ENCODE data around the gene UNC50.
"Not testable (repeated sequence)": the region's sequence is repeated elsewhere in the genome, so short reads cannot be mapped to it uniquely, and the experiment has no call there.

UNC50 gene

DNA sequence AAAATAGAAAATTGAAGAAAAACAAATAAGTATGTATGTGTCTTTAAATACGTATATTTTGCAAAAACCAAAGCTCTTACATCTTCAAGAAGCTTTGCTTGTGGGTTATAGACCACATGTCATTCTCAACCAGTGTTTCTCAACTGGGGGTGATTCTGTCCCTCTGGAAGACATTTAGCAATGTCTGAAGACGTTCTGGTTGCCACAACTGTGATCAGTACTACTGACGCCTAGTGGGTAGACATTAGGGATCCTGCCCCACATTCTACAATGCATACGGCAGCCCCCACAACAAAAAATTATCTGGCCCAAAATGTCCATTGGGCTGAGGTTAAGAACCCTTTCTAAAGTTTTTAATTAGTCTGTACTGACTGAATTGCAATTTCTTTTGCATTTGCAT, 48.4 kb downstream of the UNC50 start:
- Mint-ChIP-seq H3K27me3 (no peaks in the 10 kb centered on the region), H3K4me1 (peaks cover 86% of the 10 kb centered on the region), H3K4me3 (peak overlapping the region; percentile 67), H3K9me3 (peaks cover 9% of the 10 kb centered on the region), H3K36me3 (ENCODE audit: low read depth) (peaks cover 22% of the 10 kb centered on the region), H3K27ac (peak overlapping the region; percentile 83)
- ATAC-seq (peak; percentile 66), DNase-seq (peak; percentile 25)

DNA sequence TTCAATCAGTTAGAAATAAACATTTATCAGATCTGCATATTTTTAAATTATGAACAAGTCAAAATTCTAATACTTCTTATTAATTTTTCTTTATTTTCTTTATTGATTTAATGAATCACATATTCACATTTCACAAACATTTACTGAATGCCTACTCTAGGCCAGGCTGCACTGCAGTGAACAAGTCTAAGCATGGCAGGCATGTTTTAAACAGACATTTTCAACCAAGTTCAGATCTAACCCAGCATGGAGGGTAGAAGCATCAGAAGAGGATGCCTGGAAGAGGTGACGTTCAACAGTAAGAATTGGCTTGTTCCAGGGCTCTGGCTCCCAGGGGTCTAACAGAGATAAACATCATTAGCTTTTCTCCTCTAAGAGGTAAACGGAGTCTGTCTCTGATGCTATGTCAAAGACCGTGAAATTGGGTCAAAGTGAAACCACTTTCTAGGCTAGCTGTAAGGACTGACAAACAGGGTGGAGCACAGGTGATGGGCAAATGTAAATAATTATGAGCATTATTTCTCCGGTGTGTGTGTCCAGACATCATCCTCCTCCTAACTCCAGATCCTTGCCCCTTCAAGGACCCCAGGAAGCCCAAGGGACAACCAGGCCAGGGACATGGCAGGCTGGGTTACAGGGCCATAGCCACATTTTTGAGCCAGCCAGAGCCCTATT, 50.6 kb downstream of the UNC50 start:
- Mint-ChIP-seq H3K27me3 (no peaks in the 10 kb centered on the region), H3K9me3 (peaks cover 9% of the 10 kb centered on the region), H3K4me1 (peaks cover 80% of the 10 kb centered on the region), H3K4me3 (peak overlapping the region; percentile 82), H3K36me3 (ENCODE audit: low read depth) (peaks cover 15% of the 10 kb centered on the region), H3K27ac (peak overlapping the region; percentile 98)
- ATAC-seq: peak; percentile 41
- peak; percentile 48 for DNase-seq

- H3K27ac Mint-ChIP-seq: peak overlapping the region; percentile 98
- H3K9me3 Mint-ChIP-seq, H3K27me3 Mint-ChIP-seq, DNase-seq: not testable (repeated sequence)
- peaks cover 15% of the 10 kb centered on the region for H3K36me3 Mint-ChIP-seq (ENCODE audit: low read depth)
- peak overlapping the region; percentile 82 for H3K4me3 Mint-ChIP-seq
- ATAC-seq: peak; percentile 55
- peaks cover 78% of the 10 kb centered on the region for H3K4me1 Mint-ChIP-seq
Measured at GRCh38 chr2:98659491-98659840, 51.1 kb downstream of the UNC50 start.

- Mint-ChIP-seq H3K27me3 (no peaks in the 10 kb centered on the region), H3K9me3 (peaks cover 25% of the 10 kb centered on the region), H3K4me3 (peak overlapping the region; percentile 80), H3K27ac (peak overlapping the region; percentile 90), H3K36me3 (ENCODE audit: low read depth) (peaks cover 44% of the 10 kb centered on the region), H3K4me1 (peaks cover 68% of the 10 kb centered on the region)
- ATAC-seq: peak; percentile 52
- no peak for DNase-seq
Measured at GRCh38 chr2:98663511-98664090, 55.2 kb downstream of the UNC50 start.

DNA sequence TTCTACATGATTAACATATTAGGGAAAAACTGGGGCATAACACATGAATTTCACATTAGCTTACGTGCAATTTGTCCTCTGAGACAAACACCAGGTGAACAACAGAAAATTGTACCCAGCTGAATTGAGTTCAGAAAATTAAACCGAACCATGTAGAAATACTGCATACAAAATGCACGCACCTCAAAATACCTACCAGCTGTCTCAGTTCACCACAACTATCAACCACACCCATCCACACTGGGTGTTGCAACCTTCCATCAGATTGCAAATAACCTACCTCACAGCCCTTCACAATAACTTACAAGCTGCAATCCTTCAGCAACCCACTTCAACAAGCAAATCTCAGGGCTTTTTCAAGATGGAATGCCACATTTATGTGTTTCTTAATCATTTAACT, 55.9 kb downstream of the UNC50 start:
- peaks cover 25% of the 10 kb centered on the region for H3K9me3 Mint-ChIP-seq
- no peaks in the 10 kb centered on the region for H3K27me3 Mint-ChIP-seq
- H3K4me3 Mint-ChIP-seq: peak overlapping the region; percentile 63
- H3K27ac Mint-ChIP-seq: peak overlapping the region; percentile 76
- H3K36me3 Mint-ChIP-seq (ENCODE audit: low read depth): peaks cover 49% of the 10 kb centered on the region
- peak; percentile 41 for ATAC-seq
- H3K4me1 Mint-ChIP-seq: peaks cover 67% of the 10 kb centered on the region
- peak; percentile 34 for DNase-seq

DNA sequence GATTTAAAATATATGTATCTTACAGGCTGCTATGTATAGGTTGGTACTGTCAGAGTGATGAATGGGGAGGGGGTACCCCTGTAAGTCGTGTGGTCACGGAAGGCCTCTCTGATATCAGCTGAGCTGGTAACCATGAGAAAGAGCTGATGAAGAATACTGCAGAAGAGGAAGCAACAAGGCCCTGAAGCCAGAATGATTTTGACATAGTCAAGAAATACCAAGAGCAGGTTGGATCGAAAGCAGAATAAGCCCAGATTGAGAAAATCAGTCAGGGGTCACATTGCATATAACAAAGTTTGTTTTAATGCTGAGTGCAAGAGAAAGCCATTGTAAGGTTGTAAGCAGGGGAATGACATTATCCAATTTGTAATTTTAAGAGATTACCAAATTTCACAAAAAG, 57.3 kb downstream of the UNC50 start:
- no peak for ATAC-seq
- Mint-ChIP-seq H3K36me3 (ENCODE audit: low read depth) (peaks cover 52% of the 10 kb centered on the region), H3K9me3 (peaks cover 20% of the 10 kb centered on the region), H3K27me3 (no peaks in the 10 kb centered on the region), H3K4me3 (no peak overlapping the region), H3K27ac (peak overlapping the region; percentile 77), H3K4me1 (peaks cover 67% of the 10 kb centered on the region)
- DNase-seq: no peak
